ENCODE measurements around the gene PPIL1. TPM values are rescaled to one million over a fixed set of nuclear protein-coding genes. Genes with fewer than 3 reads are reported as not detected.
A peak's percentile ranks its signal among the peaks of the same experiment; 100 is the strongest.
"Not testable (repeated sequence)": the region's sequence is repeated elsewhere in the genome, so short reads cannot be mapped to it uniquely, and the experiment has no call there.

Gene PPIL1
- polyA plus RNA-seq, 3 donors from 2014 or later, result 10.8 to 18.1 (median 15.1) TPM

DNA sequence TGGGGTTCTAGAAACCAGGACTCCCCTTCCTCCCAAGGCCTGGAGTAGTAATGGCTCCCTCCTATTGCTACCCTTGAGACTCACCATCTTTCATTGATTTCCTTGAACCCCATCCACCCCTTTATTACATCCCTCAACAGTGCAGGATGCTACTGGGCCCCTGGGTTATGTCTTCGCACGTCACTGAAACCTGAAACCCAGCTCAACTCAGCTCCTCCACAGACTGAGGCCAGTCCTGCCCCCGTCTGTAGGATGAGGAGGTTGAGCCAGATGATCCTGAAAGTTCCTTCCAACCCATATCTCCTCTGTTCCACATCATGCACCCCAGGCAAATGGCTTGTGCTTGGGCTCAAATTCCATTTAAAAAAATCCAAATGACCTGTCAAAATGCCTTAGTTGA, 56.8 kb downstream of the PPIL1 start:
- Mint-ChIP-seq H3K9me3 (no peaks in the 10 kb centered on the region), H3K4me3 (no peak overlapping the region), H3K27ac (no peak overlapping the region), H3K4me1 (no peaks in the 10 kb centered on the region), H3K27me3 (ENCODE audit: low read depth in 3 of 3) (peaks cover 2 to 4% (median 3%) of the 10 kb centered on the region in 3 donors), H3K36me3 (no peaks in the 10 kb centered on the region)
- DNase-seq, result no peak

DNA sequence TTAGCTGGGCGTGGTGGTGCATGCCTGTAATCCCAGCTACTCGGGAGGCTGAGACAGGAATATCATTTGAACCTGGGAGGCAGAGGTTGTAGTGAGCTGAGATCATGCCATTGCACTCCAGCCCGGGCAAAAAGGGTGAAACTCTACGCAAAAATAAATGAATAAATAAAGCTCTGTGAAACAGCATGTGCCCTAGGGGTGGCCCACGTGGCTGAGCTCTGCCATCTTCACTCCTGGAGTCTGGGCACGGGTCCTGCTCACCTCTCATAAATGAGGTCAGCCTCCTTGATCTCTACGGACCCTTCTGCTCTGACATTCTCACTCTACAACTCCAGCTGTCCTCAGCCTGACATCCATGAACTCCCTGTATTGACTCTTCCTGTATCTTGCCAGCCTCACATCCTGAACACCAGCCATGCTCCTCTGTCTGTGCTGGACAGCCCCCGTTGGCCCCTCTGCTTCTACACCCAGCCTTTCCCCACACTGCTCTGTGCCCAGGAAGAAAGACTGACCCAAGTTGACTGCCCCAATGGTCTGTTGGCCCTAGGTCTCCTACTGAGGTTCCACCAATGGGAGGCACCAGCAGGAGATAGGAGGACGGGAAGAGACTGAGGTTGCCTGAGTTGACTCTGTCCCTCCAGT, 57.3 kb downstream of the PPIL1 start:
- Mint-ChIP-seq H3K4me3 (no peak overlapping the region), H3K36me3 (no peaks in the 10 kb centered on the region), H3K27ac (no peak overlapping the region)

DNA sequence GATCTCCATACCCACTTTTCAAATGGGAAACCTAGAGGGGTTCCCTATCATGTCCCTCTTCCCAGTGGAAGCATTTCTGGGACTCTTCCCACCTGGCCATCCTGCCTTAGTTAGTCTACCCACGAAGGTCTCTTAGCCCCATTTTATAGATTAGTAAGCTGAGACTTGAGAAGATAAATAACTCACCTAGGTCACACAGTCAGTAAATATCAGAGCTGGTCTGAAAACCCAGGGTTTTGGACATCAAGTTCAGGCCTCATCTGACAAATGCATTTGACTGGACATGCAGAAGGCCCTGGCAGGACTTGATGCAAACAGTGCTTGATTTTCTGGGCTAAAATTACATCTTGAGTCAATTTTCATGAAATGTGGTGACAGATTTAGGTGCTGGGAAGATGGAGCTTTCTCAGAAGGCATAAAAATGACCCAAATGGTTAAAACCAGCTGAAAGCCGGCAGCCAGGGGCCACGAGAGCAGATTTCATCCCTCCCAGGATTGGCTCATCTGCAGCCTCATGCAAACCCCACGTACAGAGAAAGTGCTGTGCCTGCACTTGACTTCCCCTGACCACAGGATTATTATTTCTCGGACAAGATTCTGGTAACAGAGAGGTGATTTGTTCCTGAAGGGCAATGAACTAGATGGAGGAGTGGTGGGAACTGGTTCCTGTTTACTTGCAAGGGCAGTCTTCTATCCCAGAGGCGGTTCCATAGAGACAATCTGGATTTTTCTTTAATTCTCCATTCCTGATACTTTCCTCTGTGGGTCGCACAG, 58.5 kb downstream of the PPIL1 start:
- Mint-ChIP-seq H3K27ac (no peak overlapping the region), H3K27me3 (ENCODE audit: low read depth in 3 of 3) (peaks cover 0 to 3% (median 2%) of the 10 kb centered on the region in 3 donors), H3K4me3 (no peak overlapping the region), H3K9me3 (no peaks in the 10 kb centered on the region), H3K4me1 (no peaks in the 10 kb centered on the region), H3K36me3 (no peaks in the 10 kb centered on the region)
- no peak for DNase-seq

More for the DNA sequence above, 57.3 kb downstream of the PPIL1 start:
- no peak for DNase-seq
- Mint-ChIP-seq H3K9me3 (no peaks in the 10 kb centered on the region), H3K4me1 (no peaks in the 10 kb centered on the region), H3K27me3 (ENCODE audit: low read depth in 3 of 3) (peaks cover 2 to 3% (median 3%) of the 10 kb centered on the region in 3 donors)

DNA sequence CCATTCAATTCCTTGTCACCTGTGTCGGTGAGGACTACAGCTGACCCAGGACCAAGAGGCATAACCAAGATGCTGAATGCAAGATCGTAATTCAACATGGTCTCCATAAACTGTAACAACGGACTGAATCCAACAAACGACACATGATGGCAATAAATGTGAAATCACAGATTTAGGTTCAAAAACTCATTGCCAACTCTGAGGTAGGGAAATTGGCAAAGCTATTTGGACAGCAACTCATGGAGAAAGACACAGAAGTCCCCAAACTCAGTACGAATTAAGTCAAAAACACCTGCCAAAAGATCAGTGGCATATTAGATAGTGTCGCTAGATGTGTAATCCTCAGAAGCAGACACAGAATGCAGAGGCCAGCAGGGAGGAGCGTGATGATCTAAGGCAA, 60.4 kb downstream of the PPIL1 start:
- DNase-seq, result no peak
- Mint-ChIP-seq H3K36me3 (no peaks in the 10 kb centered on the region), H3K27me3 (ENCODE audit: low read depth in 3 of 3) (peaks cover 0 to 3% (median 2%) of the 10 kb centered on the region in 3 donors), H3K9me3 (no peaks in the 10 kb centered on the region), H3K27ac (no peak overlapping the region), H3K4me1 (no peaks in the 10 kb centered on the region), H3K4me3 (no peak overlapping the region)

DNA sequence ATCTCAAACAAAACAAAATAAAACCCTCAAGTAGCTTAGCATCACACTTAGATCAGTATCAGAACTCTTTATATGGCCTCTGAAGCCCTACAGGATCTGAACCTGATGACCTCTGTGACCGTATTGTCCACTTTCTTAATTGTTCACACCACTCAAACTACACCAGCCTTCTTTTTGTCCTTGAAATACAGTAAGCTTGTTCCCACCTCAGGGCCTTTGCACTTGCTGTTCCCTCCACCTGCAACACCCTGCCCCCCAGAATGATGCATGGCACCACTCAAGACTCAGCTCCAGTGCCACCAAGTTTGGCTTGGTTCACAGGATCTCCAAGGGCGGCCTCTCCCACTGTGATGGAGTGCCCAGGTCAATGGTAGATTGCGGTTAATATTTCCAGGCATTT, 61.1 kb downstream of the PPIL1 start:
- Mint-ChIP-seq H3K27me3 (ENCODE audit: low read depth in 3 of 3) (peaks cover 0 to 3% (median 2%) of the 10 kb centered on the region in 3 donors), H3K36me3 (no peaks in the 10 kb centered on the region), H3K4me3 (no peak overlapping the region), H3K27ac (peak overlapping the region in 1 of 6 donors; percentile 46), H3K9me3 (no peaks in the 10 kb centered on the region), H3K4me1 (no peaks in the 10 kb centered on the region)
- no peak for DNase-seq

DNA sequence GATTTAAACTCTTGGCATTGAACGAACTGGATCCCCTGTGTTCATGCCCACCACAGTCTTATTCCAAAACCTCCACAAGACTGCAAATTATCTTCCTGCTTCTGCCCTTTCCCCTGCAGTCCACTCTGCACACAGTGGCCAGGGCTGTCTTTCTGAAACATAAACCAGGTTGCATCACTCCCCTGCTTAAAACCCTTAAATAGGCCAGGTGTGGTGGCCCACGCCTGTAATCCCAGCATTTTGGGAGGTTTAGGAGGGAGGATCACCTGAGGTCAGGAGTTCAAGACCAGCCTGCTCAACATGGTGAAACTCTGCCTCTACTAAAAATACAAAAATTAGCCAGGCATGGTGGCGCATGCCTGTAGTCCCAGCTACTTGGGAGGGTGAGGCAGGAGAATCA, 61.6 kb downstream of the PPIL1 start:
- not testable (repeated sequence) for H3K36me3 Mint-ChIP-seq; H3K9me3 Mint-ChIP-seq; DNase-seq; H3K4me1 Mint-ChIP-seq; H3K27ac Mint-ChIP-seq; H3K4me3 Mint-ChIP-seq; H3K27me3 Mint-ChIP-seq (ENCODE audit: low read depth in 3 of 3)

DNA sequence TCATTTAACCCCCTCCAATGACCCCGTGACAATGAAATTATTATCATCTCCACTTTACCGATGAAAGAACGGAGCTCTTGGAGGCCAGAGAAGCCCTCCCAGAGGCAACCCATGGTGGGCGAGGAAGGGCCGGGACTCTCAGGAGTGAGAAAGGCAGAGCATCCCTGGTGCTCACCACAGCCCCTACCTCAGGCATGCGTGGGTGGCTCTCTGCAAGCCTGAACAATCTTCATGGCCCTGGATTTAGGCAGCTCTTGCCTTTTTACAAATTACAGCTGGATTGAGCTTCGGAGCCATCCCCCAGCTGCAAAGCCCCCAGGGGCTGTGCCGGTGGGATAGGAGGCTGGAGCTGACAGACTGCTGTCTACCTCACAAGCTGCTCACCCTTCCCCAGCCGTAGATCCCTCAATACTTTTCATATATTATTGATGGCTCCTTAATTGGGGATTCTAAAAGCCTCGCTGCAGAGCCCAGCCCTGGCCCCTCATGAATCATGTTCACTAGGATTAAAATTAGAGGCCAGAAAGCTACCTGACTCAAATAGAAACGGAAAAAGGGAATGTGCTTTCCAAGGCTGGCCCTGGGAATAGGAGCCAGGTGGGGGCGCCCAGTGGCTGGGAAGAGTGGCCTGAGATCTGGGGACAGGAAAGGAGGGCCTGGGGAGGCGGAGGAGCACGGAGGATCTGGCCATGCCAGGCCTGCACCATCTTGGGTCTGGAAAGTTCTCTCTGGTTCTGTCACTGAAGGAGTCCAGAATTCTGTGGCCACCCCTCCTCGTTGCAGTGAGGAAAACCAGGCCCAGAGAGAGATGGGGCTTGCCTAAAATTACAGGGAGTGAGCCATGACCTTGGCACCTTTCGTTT, 64.4 kb downstream of the PPIL1 start:
- Mint-ChIP-seq H3K4me1 (no peaks in the 10 kb centered on the region), H3K9me3 (no peaks in the 10 kb centered on the region), H3K4me3 (no peak overlapping the region), H3K27me3 (ENCODE audit: low read depth in 3 of 3) (peaks cover 0 to 7% (median 2%) of the 10 kb centered on the region in 3 donors), H3K36me3 (no peaks in the 10 kb centered on the region), H3K27ac (no peak overlapping the region)
- DNase-seq, result no peak

DNA sequence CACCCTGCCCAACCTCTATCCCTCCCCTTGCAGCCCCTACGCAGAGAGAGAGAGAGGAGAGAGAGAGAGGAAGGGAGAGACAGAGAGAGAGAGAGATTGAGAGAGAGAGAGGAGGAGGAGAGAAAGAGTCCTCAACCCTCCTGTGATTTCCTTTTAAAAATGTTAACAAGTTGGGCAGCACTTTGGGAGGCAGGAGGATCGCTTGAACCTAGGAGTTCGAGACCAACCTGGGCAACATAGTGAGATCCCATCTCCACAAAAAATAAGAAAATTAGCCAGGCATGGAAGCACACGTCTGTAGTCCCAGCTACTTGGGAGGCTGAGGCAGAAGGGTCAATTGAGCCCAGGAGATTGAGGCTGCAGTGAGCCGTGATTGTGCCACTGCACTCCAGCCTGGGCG, 65.4 kb downstream of the PPIL1 start:
- no peaks in the 10 kb centered on the region for H3K9me3 Mint-ChIP-seq
- no peak overlapping the region for H3K4me3 Mint-ChIP-seq
- H3K36me3 Mint-ChIP-seq, result no peaks in the 10 kb centered on the region
- no peaks in the 10 kb centered on the region for H3K4me1 Mint-ChIP-seq
- DNase-seq, result no peak
- peak overlapping the region in 1 of 6 donors; percentile 44 for H3K27ac Mint-ChIP-seq
- H3K27me3 Mint-ChIP-seq (ENCODE audit: low read depth in 3 of 3), result peaks cover 0 to 7% (median 2%) of the 10 kb centered on the region in 3 donors

DNA sequence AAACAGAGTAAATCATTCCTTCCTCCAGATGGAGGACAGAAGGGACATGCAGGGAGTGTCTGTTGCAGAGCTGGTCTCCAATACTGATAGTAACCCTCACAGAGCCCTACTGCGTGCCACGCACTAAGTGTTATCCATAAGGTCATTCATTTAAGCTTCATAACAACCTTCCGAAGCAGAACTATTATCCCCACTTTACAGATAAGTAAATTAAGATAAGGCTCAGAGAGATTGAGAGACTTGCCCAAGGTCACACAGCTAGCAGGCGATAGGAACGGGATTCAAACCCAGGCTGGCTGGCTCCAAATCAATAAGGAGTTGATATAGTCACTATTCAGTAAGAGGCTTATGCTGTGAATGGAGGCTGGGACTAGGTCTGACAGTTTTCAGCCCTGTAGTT, 66.0 kb downstream of the PPIL1 start:
- H3K4me1 Mint-ChIP-seq, result no peaks in the 10 kb centered on the region
- H3K27me3 Mint-ChIP-seq (ENCODE audit: low read depth in 3 of 3), result peaks cover 0 to 8% (median 2%) of the 10 kb centered on the region in 3 donors
- DNase-seq, result no peak
- H3K27ac Mint-ChIP-seq, result peak overlapping the region in 1 of 6 donors; percentile 44
- H3K9me3 Mint-ChIP-seq, result no peaks in the 10 kb centered on the region
- no peak overlapping the region for H3K4me3 Mint-ChIP-seq
- H3K36me3 Mint-ChIP-seq, result no peaks in the 10 kb centered on the region

DNA sequence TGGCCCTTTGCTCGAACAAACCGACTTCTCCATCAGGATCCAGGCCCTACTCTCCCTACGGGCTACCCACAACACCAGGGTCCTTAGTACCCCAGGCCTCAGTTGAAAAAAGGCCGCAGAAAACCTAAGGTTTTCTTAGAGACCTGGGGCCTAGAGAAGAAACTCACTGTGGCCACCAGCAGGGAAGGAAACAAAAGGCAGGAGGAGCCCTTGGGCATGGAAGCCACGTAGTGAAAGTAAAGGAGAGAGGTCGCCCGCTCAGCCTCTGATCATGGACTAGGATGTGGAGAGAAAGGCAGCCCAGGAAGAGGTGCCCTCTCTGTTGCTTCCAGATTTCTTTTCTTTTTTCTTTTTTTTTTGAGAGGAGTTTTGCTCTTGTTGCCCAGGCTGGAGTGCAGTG, 66.9 kb downstream of the PPIL1 start:
- H3K36me3 Mint-ChIP-seq, result no peaks in the 10 kb centered on the region
- no peaks in the 10 kb centered on the region for H3K4me1 Mint-ChIP-seq
- DNase-seq, result no peak
- H3K4me3 Mint-ChIP-seq, result no peak overlapping the region
- no peaks in the 10 kb centered on the region for H3K9me3 Mint-ChIP-seq
- H3K27ac Mint-ChIP-seq, result no peak overlapping the region
- peaks cover 0 to 8% (median 2%) of the 10 kb centered on the region in 3 donors for H3K27me3 Mint-ChIP-seq (ENCODE audit: low read depth in 3 of 3)

DNA sequence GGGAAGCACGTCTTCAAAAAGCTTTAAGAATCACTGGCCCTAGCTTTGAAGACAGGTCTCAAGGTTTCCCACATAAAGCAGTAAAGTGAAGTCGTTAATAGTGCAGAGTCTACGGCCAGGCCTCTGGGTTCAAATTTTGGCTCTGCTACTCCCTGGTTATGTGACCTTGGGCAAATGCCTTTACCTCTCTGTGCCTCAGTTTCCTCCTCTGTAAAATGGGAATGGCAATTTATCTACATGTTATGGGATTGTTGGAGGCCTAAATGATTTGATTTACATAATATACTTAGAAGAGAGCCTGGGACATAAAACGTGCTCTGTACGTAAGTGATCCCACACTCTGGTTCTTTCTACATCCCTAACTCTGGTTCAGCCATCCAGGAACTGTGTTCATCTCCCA, 67.5 kb downstream of the PPIL1 start:
- no peaks in the 10 kb centered on the region for H3K36me3 Mint-ChIP-seq
- H3K9me3 Mint-ChIP-seq, result no peaks in the 10 kb centered on the region
- no peaks in the 10 kb centered on the region for H3K4me1 Mint-ChIP-seq
- DNase-seq, result no peak
- no peak overlapping the region for H3K27ac Mint-ChIP-seq
- H3K4me3 Mint-ChIP-seq, result no peak overlapping the region
- H3K27me3 Mint-ChIP-seq (ENCODE audit: low read depth in 3 of 3), result peaks cover 0 to 8% (median 2%) of the 10 kb centered on the region in 3 donors

DNA sequence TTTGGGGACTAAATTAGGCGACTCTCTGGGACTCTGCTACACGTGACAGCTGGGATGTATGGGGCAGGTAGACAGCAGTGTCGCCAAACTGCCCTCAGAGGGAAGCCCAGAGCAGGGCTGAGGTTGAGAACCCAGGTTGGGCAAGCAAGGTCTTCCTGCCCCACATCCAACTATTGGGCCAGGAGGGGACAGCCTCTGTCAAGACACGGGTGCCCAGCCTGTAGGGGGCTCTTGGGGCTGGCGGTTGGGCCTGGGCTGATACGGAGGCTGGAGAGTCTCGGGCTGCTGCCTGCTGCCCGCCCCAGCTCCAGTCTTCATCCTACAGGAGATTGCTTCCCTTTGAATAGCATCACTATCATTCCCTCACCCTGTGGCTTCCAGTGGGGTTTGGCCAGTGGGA, 68.7 kb downstream of the PPIL1 start:
- Mint-ChIP-seq H3K27me3 (ENCODE audit: low read depth in 3 of 3) (peaks cover 0 to 9% (median 2%) of the 10 kb centered on the region in 3 donors), H3K4me3 (no peak overlapping the region), H3K36me3 (no peaks in the 10 kb centered on the region), H3K9me3 (no peaks in the 10 kb centered on the region), H3K27ac (no peak overlapping the region), H3K4me1 (no peaks in the 10 kb centered on the region)
- no peak for DNase-seq

DNA sequence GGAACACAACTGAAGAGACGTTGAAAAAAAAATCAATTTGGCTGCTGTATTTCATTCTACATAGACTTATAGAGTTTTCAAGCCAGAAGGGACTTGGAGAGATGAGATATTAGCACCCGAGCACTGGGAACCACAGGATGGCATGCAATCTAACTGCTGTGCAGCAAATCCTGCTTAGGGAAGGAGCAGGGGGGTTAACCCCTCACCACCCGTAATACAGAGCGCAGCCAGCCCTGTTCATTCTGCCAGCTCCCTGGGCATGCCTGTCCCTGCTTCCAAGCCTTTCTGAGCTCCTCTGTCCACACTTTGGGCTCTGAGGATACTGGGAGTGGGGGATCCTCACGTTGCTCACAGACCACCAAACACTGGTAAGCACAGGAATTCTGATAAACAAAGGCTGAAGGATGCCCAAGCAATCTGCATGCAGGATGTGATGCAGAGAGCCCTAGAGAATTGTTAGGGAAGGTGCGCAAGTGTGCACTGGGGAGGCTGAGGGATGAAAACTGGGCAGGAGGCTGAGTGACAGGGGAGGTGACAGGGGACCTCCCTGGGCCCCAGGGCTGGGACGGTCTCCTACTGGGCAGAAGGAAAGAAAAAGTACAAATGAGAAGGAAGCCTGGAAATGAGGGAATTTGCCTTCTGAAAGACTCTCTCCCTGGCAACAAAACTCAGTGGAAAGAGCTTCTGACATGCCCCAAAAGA, 69.4 kb downstream of the PPIL1 start:
- Mint-ChIP-seq H3K4me1 (no peaks in the 10 kb centered on the region), H3K4me3 (no peak overlapping the region), H3K36me3 (no peaks in the 10 kb centered on the region), H3K27me3 (ENCODE audit: low read depth in 3 of 3) (peaks cover 0 to 9% (median 2%) of the 10 kb centered on the region in 3 donors), H3K9me3 (no peaks in the 10 kb centered on the region), H3K27ac (no peak overlapping the region)
- DNase-seq, result no peak

Measured in immature natural killer cell (primary cell).